IPS DF 4.7 (cell line): ENCODE results near the gene FYB2.
A peak's percentile ranks its signal among the peaks of the same experiment; 100 is the strongest.

ENCODE experiments used
- DNase-seq: peaks from one replicate; pipeline ENCODE4 v3.0.0-alpha.2; 2013; ENCODE audit warnings: low spot score; ENCODE audit errors: extremely low read depth

FYB2 gene

GRCh38 chr1:56834137-56834900 is 15.1 kb upstream of the FYB2 start:
- DNase-seq: no peak

DNA sequence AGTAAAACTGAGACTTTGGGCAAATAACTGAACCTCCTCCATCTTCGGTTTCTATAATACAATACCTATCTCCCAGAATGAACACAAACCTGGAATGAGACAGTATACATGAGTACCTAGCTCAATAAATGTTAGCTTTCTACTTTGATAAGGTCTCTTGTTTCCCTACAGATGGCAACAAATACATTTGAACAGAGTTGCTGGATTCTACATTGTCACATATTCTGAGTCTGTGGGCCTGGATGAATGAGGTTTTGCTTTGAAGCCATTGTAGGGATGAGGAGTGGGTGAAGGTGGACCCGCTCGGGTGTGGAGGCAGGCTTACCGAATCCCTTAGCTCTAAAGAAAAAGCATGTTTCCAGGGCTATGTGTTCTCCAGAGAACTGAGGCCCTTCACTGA is 13.9 kb upstream of the FYB2 start:
- DNase-seq: no peak

DNA sequence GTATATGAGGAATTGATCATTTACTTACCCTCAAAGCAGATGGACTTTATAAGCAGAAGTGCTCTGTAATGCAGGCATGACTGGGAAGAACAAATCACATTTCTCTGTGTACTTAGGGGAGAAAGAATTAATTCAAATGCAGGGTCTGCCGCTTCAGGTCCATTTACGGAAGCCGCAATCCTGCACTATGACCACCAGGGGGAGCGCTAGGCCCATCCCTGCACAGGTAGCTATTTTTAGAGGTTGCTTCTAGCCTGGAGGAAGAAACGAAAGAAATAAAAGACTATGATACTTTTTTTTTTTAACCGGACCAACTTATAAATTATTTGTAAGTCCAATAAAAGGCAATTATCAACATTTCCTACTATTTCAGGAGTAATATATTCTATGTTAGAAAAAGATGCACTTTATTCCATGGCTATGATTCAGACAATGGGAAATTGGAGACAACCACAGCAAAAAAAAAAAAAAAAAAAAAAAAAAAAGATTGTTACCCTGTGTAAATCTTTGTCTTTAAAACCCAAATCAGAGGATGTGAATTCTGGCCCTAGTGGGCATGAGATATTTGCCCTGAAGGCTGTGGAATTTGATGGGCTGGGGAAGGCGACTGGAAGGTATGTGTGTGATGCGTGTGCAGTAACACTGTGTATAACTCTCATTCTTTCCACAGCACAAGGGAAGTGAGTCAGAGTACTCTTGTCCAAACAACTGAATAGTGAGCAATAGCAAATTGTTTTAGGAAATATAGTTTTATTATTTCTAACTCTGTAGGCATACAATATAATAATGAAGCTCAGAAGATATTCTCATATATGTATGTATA is 12.9 kb upstream of the FYB2 start:
- DNase-seq: no peak

GRCh38 chr1:56830052-56830451 is 10.8 kb upstream of the FYB2 start:
- no peak for DNase-seq

DNA sequence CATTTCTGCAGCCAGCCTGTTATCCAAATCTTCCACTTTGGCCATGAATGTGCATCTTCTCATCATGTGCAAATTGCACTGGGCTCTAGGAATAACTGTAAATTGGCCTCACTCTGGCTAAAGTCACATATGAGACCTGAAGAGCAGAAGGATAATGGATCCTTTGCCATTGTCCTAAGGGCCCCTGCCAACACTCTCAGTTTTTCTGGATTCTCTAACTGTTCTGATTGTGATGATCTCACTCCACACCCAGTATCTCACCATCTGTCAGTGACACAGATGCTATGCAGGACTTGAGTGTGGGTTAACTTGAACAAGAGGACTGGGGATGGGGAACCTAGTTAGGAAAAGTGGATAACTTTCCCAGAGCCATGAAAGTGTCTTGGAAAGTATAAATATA is 8.5 kb upstream of the FYB2 start:
- DNase-seq: no peak

DNA sequence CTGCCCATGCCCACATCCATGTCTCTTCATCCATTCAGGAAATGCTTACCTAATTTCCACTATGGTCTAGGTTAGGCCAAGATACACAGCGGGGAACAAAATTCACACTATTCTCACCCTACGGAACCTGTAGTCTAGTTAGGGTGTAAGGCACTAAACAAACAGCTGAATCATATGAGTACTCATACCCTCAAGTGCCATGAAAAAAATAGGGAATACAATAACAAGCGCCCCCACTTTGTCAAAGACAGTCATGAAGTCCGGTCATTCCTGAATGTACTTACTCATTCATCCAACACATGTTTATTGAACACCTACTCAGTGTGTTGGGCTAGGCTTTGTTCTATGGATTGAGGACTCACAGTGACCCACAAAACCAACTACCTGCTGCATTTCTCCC is 6.2 kb upstream of the FYB2 start:
- DNase-seq: no peak

- no peak for DNase-seq
Observed at GRCh38 chr1:56824938-56825337, 5.7 kb upstream of the FYB2 start.

GRCh38 chr1:56824271-56824670 is 5.1 kb upstream of the FYB2 start:
- no peak for DNase-seq

DNA sequence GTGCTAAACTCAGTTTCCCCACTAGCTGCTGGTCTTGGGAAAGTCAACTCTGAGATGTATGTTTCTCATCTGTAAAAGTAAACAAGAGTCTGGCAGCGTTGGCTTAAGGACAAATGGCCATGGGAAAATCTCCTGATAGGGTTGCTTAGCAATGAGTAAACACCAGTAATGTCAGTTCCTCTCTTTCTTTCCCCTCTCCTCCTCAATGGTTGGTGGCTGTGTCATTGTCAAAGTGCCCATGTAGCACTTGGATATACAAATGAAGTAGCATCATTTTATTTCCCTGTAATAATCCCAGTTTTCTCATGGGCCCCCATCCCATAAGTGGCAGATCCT is 2.2 kb upstream of the FYB2 start:
- DNase-seq: no peak

- peak; percentile 60 for DNase-seq
Observed at GRCh38 chr1:56820755-56821461, 1.7 kb upstream of the FYB2 start.

- no peak for DNase-seq
Observed at GRCh38 chr1:56817716-56818463, 1.3 kb downstream of the FYB2 start.

DNA sequence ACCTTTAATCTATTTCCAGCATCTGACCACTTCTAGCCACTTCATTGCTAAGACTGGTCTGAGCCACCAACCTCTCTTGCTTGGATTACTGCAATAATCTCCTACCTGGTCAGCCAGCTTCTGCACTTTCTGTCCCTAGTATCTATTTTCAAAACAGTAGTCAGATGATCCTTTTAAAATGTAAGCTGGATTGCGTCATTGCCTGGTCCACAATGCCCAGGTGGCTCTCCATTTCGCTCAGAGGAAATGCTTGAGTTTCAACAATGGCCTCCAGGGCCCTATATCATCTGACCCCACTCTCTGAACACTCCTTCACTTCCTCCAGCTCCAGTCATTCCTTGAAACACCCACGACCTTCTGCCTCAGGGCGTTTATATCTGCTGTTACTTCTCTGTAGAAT is 2.3 kb downstream of the FYB2 start:
- no peak for DNase-seq

DNA sequence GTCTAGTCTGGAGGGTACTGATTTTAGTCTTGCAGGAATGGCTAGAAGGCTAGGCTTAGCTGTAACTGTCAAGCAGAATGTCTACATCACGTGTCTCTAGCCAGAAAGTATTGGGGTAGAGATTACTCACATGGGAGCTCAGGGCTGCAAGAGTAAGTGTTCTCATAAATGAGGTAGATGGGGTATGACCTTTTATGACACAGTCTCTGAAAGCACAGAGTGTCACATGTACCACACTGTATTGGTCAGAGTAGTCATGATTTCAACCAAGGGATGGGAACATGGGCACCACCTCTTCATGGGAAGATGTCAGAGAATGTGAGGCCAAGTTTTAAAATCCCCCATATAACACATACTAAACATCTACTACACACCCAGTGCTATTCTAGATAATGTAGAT is 2.9 kb downstream of the FYB2 start:
- DNase-seq: no peak

- no peak for DNase-seq
Observed at GRCh38 chr1:56814205-56814604, 5.0 kb downstream of the FYB2 start.

DNA sequence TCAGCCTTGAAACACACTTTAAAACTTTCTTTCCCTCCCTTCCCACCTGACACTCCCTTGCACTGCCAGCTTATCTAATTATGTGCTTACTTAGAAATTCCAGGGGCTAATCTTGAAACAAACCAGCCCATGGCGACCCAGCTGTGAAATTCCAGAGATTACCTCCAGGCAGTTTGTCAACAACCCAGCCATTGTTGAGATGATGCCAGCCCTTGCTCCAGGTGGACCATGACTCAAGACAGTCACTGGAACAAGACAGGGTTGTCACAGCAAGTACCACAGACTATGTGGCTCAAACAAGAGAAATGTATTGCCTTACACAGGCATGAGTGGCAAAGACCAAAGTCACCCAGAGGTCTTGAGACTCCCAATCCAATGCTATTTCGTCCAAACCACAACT is 7.9 kb downstream of the FYB2 start:
- no peak for DNase-seq

DNA sequence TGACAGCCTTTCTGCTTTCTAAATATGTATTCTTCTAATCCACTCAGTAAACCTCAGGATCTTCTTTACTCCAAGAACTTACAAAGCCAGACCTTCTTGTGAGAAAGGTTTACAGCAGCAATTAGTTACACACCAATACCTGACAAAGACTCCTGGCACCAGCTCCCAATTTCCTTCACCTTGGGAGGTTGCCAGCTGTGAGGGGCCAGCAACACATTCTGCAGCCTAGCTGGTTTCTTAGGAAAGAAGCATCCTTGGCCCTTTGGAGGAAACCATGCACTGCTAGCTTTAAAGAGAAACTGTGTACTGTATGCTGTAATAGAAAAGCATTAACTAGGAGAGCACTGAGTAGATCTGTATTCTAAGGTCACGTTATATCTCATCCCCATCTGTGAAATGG is 10.8 kb downstream of the FYB2 start:
- no peak for DNase-seq

DNA sequence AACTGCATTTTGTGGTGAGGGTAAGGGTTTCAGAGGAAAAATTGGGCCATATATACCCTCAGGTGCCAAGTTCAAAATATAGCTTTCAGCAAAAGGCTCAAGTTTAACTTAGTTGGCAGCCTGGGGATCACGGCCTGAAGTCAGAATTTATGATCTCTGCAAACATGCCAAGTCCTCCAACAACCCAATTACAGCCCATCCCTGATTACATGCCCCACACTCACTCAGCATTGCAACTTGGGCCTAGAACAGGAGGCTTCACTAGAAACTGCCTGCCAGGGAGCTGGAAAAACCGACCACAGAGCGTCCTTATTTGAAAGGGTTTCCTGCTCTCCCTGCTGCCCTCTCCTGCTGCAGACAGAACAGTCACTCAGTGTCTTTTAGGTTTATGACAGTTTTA is 12.4 kb downstream of the FYB2 start:
- DNase-seq: no peak

GRCh38 chr1:56803561-56804156 is 15.5 kb downstream of the FYB2 start:
- no peak for DNase-seq

- no peak for DNase-seq
Observed at GRCh38 chr1:56799605-56800400, 19.4 kb downstream of the FYB2 start.

DNA sequence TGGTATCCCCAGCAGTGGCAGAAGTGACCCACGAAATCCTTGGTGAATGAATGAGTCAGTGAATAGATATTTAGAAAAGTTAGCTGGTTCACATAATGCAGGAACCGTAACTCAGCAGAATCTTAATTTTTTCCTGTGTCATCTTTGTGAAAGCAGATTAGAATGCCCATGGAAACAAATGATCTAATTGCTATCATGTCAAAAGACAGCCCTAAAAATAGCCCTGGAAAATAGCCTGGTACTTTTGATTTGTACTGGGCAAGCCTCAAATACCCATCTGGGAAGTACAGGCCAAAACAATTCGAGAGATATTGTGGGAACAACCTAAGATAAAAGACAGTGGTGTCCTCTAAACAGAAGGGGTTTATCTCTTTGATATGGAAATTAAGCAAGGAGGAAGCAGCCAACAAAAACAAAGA is 21.1 kb downstream of the FYB2 start:
- DNase-seq: no peak
